RWPE2 (cell line): Measurements from ENCODE around the gene MLLT6.

ENCODE experiments used
- ATAC-seq: fragments of 200-7000 bp; cut with Tn5 transposase; 3 replicates; pipeline ENCODE4 v1.9.1; 2021; ENCODE audit warnings: low read depth
- DNase-seq: peaks from one replicate; pipeline ENCODE4 v3.0.0-alpha.2; 2020; ENCODE audit warnings: low spot score
- H3K27ac ChIP-seq: fragments of 450-650 bp; 2 replicates; pipeline ENCODE4 v1.5.1; 2017; ENCODE audit warnings: mild to moderate bottlenecking; ENCODE audit not compliant: poor library complexity, severe bottlenecking
- H3K27me3 ChIP-seq: fragments of 250-450 bp; sonication (Bioruptor Pico); 2 replicates; pipeline ENCODE4 v1.5.1; 2021; ENCODE audit warnings: mild to moderate bottlenecking, moderate library complexity; ENCODE audit not compliant: insufficient read depth, poor library complexity, severe bottlenecking
- H3K36me3 ChIP-seq: fragments of 250-450 bp; sonication (Bioruptor Pico); 2 replicates; pipeline ENCODE4 v1.5.1; 2020; ENCODE audit warnings: low read depth, mild to moderate bottlenecking, moderate library complexity
- H3K4me1 ChIP-seq: fragments of 250-450 bp; sonication (Bioruptor Pico); 2 replicates; pipeline ENCODE4 v1.5.1; 2021; ENCODE audit warnings: mild to moderate bottlenecking, moderate library complexity; ENCODE audit not compliant: insufficient read depth, poor library complexity, severe bottlenecking
- H3K4me3 ChIP-seq: fragments of 250-450 bp; sonication (Bioruptor Pico); 2 replicates; pipeline ENCODE4 v1.5.1; 2021; ENCODE audit warnings: mild to moderate bottlenecking, moderate library complexity; ENCODE audit not compliant: severe bottlenecking
- H3K9me3 ChIP-seq: fragments of 250-450 bp; sonication (Bioruptor Pico); 2 replicates; pipeline ENCODE4 v1.5.1; 2021; ENCODE audit warnings: mild to moderate bottlenecking, moderate library complexity; ENCODE audit not compliant: severe bottlenecking
- CTCF ChIP-seq: fragments of 450-650 bp; IDR thresholded peaks from one replicate; pipeline ENCODE4 v1.5.1; 2017; ENCODE audit warnings: mild to moderate bottlenecking, moderate library complexity; ENCODE audit not compliant: poor library complexity, severe bottlenecking

Gene MLLT6

GRCh38 chr17:38716368-38717005, 11.4 kb downstream of the MLLT6 start:
- H3K4me3 ChIP-seq, result no peak overlapping the region
- H3K36me3 ChIP-seq, result peaks cover 55% of the 10 kb centered on the region
- no peak for ATAC-seq
- no peaks in the 10 kb centered on the region for H3K27me3 ChIP-seq
- H3K27ac ChIP-seq, result no peak overlapping the region
- no peaks in the 10 kb centered on the region for H3K4me1 ChIP-seq
- no peak for DNase-seq
- no peak for TF ChIP-seq CTCF
- H3K9me3 ChIP-seq, result no peaks in the 10 kb centered on the region

- DNase-seq (no peak), ATAC-seq (no peak)
- Histone ChIP-seq H3K27me3 (no peaks in the 10 kb centered on the region), H3K4me1 (no peaks in the 10 kb centered on the region), H3K36me3 (peaks cover 51% of the 10 kb centered on the region), H3K9me3 (no peaks in the 10 kb centered on the region), H3K27ac (no peak overlapping the region), H3K4me3 (no peak overlapping the region)
- no peak for TF ChIP-seq CTCF
Observed at GRCh38 chr17:38717139-38717745, 12.2 kb downstream of the MLLT6 start.

DNA sequence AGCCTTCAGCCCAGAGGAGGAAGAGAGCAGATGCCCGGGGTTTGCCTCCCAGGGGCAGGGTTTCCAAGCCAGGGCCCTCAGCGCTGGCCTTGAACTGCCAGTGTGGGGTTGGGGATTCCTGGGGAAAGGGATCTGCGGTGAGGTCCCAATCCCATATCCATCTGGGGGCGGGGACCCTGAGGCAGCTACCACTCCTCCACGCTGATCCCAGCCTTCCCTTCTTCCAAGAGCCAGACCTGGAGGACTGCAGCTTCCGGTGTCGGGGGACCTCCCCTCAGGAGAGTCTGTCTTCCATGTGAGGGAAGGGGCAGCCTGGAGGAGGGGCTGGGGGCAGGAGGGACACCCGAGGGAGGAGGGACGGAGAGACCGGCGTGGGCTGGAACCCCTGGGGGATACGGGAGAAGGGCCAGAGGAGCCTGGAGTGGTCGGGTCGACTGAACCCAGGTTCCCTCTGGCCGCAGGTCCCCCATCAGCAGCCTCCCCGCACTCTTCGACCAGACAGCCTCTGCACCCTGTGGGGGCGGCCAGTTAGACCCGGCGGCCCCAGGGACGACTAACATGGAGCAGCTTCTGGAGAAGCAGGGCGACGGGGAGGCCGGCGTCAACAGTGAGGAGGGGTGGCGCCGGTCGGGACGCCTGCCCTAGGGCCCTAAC, 14.3 kb downstream of the MLLT6 start:
- DNase-seq, result no peak
- Histone ChIP-seq H3K4me1 (no peaks in the 10 kb centered on the region), H3K9me3 (no peaks in the 10 kb centered on the region), H3K36me3 (peaks cover 36% of the 10 kb centered on the region), H3K4me3 (no peak overlapping the region), H3K27ac (no peak overlapping the region), H3K27me3 (no peaks in the 10 kb centered on the region)
- TF ChIP-seq CTCF, result no peak
- ATAC-seq, result no peak

DNA sequence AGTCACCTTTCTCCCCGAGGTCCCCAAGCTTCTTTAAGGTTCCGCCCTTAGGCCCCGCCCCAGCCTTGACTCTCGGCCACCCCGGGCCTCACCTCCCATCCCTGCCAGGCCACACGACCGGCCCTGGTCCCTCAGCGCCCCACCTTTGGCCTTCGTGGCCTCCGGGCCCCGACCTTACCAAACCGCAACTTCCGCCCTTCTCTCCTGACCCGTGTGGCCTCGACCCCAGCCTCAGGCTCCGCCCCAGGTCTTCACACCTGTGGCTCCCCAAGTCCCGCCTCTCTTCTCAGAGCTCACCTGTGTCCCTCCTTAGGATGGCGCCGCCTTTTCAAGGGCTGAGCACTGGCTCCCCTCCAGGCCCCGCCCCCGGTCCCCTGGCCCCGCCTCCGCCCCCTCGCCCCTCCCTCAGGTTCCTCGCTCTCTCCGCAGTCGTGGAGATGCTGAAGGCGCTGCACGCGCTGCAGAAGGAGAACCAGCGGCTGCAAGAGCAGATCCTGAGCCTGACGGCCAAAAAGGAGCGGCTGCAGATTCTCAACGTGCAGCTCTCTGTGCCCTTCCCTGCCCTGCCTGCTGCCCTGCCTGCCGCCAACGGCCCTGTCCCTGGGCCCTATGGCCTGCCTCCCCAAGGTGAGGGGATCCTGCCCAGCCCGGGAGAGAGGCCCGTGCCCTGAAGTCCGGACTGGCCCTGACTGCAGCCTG, 15.0 kb downstream of the MLLT6 start:
- H3K27me3 ChIP-seq, result no peaks in the 10 kb centered on the region
- no peak for TF ChIP-seq CTCF
- H3K4me3 ChIP-seq, result no peak overlapping the region
- H3K27ac ChIP-seq, result no peak overlapping the region
- DNase-seq (no peak), ATAC-seq (no peak)
- no peaks in the 10 kb centered on the region for H3K9me3 ChIP-seq
- H3K4me1 ChIP-seq, result no peaks in the 10 kb centered on the region
- H3K36me3 ChIP-seq, result peaks cover 41% of the 10 kb centered on the region
